ENCODE measurements around the gene COG5. TPM values are rescaled to one million over a fixed set of nuclear protein-coding genes. Genes with fewer than 3 reads are reported as not detected.

COG5 gene
- polyA plus RNA-seq, 3 donors = 12.7 to 29.0 (median 28.1) TPM

DNA sequence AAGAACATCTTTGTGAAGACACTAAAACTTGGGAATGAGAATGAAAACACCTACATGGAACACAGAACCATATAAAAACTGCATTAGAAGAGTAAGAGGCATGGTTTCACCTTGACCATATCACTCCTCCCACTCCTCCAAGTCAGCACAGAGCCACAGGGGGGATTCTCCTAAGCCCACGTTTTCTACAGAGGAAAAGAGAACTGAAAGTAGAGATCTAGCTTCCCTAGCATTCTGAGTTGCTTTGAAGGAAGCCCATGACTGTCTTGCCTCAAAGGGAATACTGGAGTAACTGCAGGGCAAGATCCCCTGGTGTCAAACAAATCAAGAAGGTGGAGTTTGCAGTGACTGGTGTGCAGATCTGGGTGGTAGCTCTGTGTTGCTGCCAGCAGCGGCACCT lies 351.0 kb downstream of the COG5 start:
- Histone ChIP-seq H2AFZ (ENCODE audit: insufficient read depth, low read depth, low read length, poor library complexity, severe bottlenecking) (no peak overlapping the region), H3K4me1 (ENCODE audit: control insufficient read depth in 1 of 2, insufficient read depth in 2 of 2, low read length in 2 of 2) (no peaks in the 10 kb centered on the region), H3K79me2 (ENCODE audit: insufficient read depth, low read length) (no peaks in the 10 kb centered on the region), H3K27ac (ENCODE audit: low read depth in 1 of 2, low read length in 2 of 2) (no peak overlapping the region), H3K4me3 (replicated peaks in 1 of 3; ENCODE audit: low read depth in 2 of 3, low read length in 3 of 3) (no peak overlapping the region), H4K20me1 (ENCODE audit: insufficient read depth, low read length) (no peaks in the 10 kb centered on the region), H3K4me2 (replicated peaks; ENCODE audit: extremely low read depth, low read length, poor library complexity, severe bottlenecking) (no peak overlapping the region), H3K9me3 (replicated peaks in 1 of 2; ENCODE audit: control insufficient read depth in 1 of 2, insufficient read depth in 1 of 2, low read length in 2 of 2) (peaks cover 0 to 18% of the 10 kb centered on the region in 2 donors), H3K36me3 (replicated peaks in 1 of 2; ENCODE audit: control insufficient read depth in 1 of 2, insufficient read depth in 2 of 2, low read length in 2 of 2) (peaks cover 25 to 36% of the 10 kb centered on the region in 2 donors), H3K9ac (ENCODE audit: insufficient read depth, low read length, poor library complexity, severe bottlenecking) (no peak overlapping the region), H3K27me3 (ENCODE audit: control insufficient read depth in 2 of 2, insufficient read depth in 2 of 2, low read length in 2 of 2) (no peaks in the 10 kb centered on the region)
- 0% methylated on average over 1 of the region's 2 CpGs for WGBS (ENCODE audit: insufficient coverage)
- Mint-ChIP-seq H3K27ac (peak overlapping the region in 2 of 7 donors; percentile 5 to 10), H3K4me1 (peaks cover 6% of the 10 kb centered on the region), H3K36me3 (peaks cover 31 to 59% of the 10 kb centered on the region in 2 donors), H3K4me3 (no peak overlapping the region), H3K9me3 (peaks cover 5 to 13% (median 6%) of the 10 kb centered on the region in 7 donors), H3K27me3 (ENCODE audit: low read depth in 3 of 3) (no peaks in the 10 kb centered on the region)
- TF ChIP-seq, protein P1, sequence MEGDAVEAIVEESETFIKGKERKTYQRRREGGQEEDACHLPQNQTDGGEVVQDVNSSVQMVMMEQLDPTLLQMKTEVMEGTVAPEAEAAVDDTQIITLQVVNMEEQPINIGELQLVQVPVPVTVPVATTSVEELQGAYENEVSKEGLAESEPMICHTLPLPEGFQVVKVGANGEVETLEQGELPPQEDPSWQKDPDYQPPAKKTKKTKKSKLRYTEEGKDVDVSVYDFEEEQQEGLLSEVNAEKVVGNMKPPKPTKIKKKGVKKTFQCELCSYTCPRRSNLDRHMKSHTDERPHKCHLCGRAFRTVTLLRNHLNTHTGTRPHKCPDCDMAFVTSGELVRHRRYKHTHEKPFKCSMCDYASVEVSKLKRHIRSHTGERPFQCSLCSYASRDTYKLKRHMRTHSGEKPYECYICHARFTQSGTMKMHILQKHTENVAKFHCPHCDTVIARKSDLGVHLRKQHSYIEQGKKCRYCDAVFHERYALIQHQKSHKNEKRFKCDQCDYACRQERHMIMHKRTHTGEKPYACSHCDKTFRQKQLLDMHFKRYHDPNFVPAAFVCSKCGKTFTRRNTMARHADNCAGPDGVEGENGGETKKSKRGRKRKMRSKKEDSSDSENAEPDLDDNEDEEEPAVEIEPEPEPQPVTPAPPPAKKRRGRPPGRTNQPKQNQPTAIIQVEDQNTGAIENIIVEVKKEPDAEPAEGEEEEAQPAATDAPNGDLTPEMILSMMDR (IDR thresholded peaks at IDR 0.05) = no peak
- intact Hi-C loops (cut with micrococcal nuclease) = no loop called here
- no peak for DNase-seq

DNA sequence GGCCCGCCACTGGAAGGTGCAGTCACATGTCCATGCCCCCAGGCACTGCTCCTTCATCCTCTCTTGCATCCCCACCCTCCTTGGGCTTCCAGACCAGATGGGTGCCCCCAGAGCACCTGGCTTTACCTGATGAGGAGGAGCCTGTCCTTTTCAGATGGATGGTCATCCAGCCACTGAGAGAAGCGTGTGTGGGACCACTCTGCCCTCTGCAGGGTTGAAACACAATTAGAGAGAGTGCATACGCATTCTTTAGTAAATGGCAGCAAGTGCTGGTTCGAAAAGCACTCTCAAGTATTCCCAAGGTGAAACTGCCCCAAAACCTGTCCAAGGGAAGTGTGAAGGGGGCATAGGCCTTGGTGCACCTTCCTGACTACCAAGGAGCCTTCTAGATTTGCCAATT lies 353.3 kb downstream of the COG5 start:
- TF ChIP-seq, protein P1 (IDR thresholded peaks at IDR 0.05) = no peak
- no peak overlapping the region for H3K27ac ChIP-seq (ENCODE audit: low read depth in 1 of 2, low read length in 2 of 2)
- WGBS (ENCODE audit: insufficient coverage) = 94% methylated on average over 3 of the region's 4 CpGs
- H3K4me1 Mint-ChIP-seq = peaks cover 6% of the 10 kb centered on the region
- H3K36me3 ChIP-seq (replicated peaks in 1 of 2; ENCODE audit: control insufficient read depth in 1 of 2, insufficient read depth in 2 of 2, low read length in 2 of 2) = peaks cover 40 to 60% of the 10 kb centered on the region in 2 donors
- H3K27me3 Mint-ChIP-seq (ENCODE audit: low read depth in 3 of 3) = no peaks in the 10 kb centered on the region
- H3K9ac ChIP-seq (ENCODE audit: insufficient read depth, low read length, poor library complexity, severe bottlenecking) = no peak overlapping the region
- H3K4me1 ChIP-seq (ENCODE audit: control insufficient read depth in 1 of 2, insufficient read depth in 2 of 2, low read length in 2 of 2) = no peaks in the 10 kb centered on the region
- H3K9me3 Mint-ChIP-seq = peaks cover 3 to 10% (median 5%) of the 10 kb centered on the region in 7 donors
- no peak for DNase-seq
- no peak overlapping the region for H3K4me3 Mint-ChIP-seq
- H4K20me1 ChIP-seq (ENCODE audit: insufficient read depth, low read length) = no peaks in the 10 kb centered on the region
- no peak overlapping the region for H3K4me3 ChIP-seq (replicated peaks in 1 of 3; ENCODE audit: low read depth in 2 of 3, low read length in 3 of 3)
- no peak overlapping the region for H3K27ac Mint-ChIP-seq
- H3K79me2 ChIP-seq (ENCODE audit: insufficient read depth, low read length) = no peaks in the 10 kb centered on the region
- peaks cover 46 to 72% of the 10 kb centered on the region in 2 donors for H3K36me3 Mint-ChIP-seq
- H2AFZ ChIP-seq (ENCODE audit: insufficient read depth, low read depth, low read length, poor library complexity, severe bottlenecking) = no peak overlapping the region
- no peaks in the 10 kb centered on the region for H3K27me3 ChIP-seq (ENCODE audit: control insufficient read depth in 2 of 2, insufficient read depth in 2 of 2, low read length in 2 of 2)
- H3K9me3 ChIP-seq (replicated peaks in 1 of 2; ENCODE audit: control insufficient read depth in 1 of 2, insufficient read depth in 1 of 2, low read length in 2 of 2) = peaks cover 0 to 14% of the 10 kb centered on the region in 2 donors
- intact Hi-C loops (cut with micrococcal nuclease) = no loop called here
- H3K4me2 ChIP-seq (replicated peaks; ENCODE audit: extremely low read depth, low read length, poor library complexity, severe bottlenecking) = no peak overlapping the region
